Endothelial cell of umbilical vein (primary cell): Measurements from ENCODE around the gene NAALADL1.

Experiments
- EZH2 ChIP-seq: IDR thresholded peaks from 2 replicates; pipeline ENCODE4 v1.6.1; 2012; ENCODE audit warnings: borderline replicate concordance, low read depth, mild to moderate bottlenecking, moderate library complexity, low read length, inconsistent platforms; ENCODE audit not compliant: severe bottlenecking
- POLR2AphosphoS5 ChIP-seq: IDR thresholded peaks from 2 replicates; pipeline ENCODE4 v1.6.1; 2012; ENCODE audit warnings: low read depth, mild to moderate bottlenecking, control low read depth, low read length, moderate library complexity; ENCODE audit not compliant: insufficient read depth

- TF ChIP-seq POLR2AphosphoS5 = no peak
- no peak for TF ChIP-seq EZH2
Measured at GRCh38 chr11:64999478-64999877, 58.9 kb downstream of the NAALADL1 start.
